Measurements from ENCODE around the gene MRPL51. TPM values are rescaled to one million over a fixed set of nuclear protein-coding genes. Genes with fewer than 3 reads are reported as not detected.
A peak's percentile ranks its signal among the peaks of the same experiment; 100 is the strongest.
"Not testable (repeated sequence)": the region's sequence is repeated elsewhere in the genome, so short reads cannot be mapped to it uniquely, and the experiment has no call there.

MRPL51 gene
- total RNA-seq, 1 donor from 2014 or later, result 114 TPM

- Histone ChIP-seq H3K36me3 (peaks cover 20% of the 10 kb centered on the region), H3K27ac (no peak overlapping the region), H3K4me3 (no peak overlapping the region), H3K27me3 (no peaks in the 10 kb centered on the region), H3K4me1 (peaks cover 23% of the 10 kb centered on the region), H3K9me3 (no peaks in the 10 kb centered on the region)
- ATAC-seq (no peak), DNase-seq (no peak)
- intact Hi-C loops (cut with DNase I), result loop anchor here (10.0 kb wide), 1 partner anchor 143 kb away; no protein-coding TSS in a partner anchor
- TF ChIP-seq, protein P1, sequence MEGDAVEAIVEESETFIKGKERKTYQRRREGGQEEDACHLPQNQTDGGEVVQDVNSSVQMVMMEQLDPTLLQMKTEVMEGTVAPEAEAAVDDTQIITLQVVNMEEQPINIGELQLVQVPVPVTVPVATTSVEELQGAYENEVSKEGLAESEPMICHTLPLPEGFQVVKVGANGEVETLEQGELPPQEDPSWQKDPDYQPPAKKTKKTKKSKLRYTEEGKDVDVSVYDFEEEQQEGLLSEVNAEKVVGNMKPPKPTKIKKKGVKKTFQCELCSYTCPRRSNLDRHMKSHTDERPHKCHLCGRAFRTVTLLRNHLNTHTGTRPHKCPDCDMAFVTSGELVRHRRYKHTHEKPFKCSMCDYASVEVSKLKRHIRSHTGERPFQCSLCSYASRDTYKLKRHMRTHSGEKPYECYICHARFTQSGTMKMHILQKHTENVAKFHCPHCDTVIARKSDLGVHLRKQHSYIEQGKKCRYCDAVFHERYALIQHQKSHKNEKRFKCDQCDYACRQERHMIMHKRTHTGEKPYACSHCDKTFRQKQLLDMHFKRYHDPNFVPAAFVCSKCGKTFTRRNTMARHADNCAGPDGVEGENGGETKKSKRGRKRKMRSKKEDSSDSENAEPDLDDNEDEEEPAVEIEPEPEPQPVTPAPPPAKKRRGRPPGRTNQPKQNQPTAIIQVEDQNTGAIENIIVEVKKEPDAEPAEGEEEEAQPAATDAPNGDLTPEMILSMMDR (IDR thresholded peaks at IDR 0.05), result no peak
Measured at GRCh38 chr12:6468283-6468575, 24.8 kb downstream of the MRPL51 start.

DNA sequence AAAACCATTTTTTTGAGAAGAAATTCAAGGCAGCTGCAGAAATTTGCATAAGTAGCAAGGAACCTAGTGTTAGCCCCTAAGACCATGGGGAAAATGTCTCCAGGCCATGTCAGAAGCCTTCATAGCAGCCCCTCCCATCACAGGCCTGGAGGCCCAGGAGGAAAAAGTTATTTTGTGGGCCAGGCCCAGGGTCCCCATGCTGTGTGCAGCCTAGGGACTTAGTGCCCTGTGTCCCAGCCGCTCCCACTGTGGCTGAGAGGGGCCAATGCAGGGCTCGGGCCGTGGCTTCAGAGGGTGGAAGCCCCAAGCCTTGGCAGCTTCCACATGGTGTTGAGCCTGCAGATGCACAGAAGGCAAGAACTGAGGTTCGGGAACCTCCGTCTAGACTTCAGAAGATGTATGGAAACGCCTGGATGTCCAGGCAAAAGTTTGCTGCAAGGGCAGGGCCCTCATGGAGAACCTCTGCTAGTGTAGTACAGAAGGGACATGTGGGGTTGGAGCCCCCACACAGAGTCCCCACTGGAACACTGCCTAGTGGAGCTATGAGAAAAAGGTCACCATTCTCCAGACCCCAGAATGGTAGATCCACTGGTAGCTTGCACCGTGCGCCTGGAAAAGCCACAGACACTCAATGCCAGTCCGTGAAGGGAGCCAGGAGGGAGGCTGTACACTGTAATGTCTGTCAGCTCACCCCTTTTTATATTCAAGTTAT is 25.3 kb downstream of the MRPL51 start:
- Histone ChIP-seq H3K36me3 (peaks cover 25% of the 10 kb centered on the region), H3K4me1 (peaks cover 27% of the 10 kb centered on the region)
- not testable (repeated sequence) for H3K9me3 ChIP-seq, H3K4me3 ChIP-seq, ATAC-seq, H3K27me3 ChIP-seq, H3K27ac ChIP-seq, DNase-seq
- intact Hi-C loops (cut with DNase I), result loop anchor here (10.0 kb wide), 1 partner anchor 143 kb away; no protein-coding TSS in a partner anchor

DNA sequence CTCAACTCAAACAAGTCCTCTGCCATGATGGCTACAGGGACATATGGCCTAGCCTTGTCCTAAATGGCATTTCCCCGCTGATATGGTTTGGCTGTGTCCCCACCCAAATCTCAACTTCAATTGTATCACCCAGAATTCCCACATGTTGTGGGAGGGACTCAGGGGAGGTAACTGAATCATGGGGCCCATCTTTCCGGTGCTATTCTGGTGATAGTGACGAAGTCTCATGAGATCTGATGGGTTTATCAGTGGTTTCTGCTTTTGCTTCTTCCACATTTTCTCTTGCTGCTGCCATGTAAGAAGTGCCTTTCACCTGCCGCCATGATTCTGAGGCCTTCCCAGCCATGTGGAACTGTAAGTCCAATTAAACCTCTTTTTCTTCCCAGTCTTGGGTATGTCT is 26.3 kb downstream of the MRPL51 start:
- not testable (repeated sequence) for H3K27me3 ChIP-seq, H3K9me3 ChIP-seq, H3K4me3 ChIP-seq, ATAC-seq, DNase-seq, H3K27ac ChIP-seq
- intact Hi-C loops (cut with DNase I), result loop anchor here (10.0 kb wide), 1 partner anchor 142 kb away; no protein-coding TSS in a partner anchor
- Histone ChIP-seq H3K4me1 (peaks cover 31% of the 10 kb centered on the region), H3K36me3 (peaks cover 35% of the 10 kb centered on the region)

DNA sequence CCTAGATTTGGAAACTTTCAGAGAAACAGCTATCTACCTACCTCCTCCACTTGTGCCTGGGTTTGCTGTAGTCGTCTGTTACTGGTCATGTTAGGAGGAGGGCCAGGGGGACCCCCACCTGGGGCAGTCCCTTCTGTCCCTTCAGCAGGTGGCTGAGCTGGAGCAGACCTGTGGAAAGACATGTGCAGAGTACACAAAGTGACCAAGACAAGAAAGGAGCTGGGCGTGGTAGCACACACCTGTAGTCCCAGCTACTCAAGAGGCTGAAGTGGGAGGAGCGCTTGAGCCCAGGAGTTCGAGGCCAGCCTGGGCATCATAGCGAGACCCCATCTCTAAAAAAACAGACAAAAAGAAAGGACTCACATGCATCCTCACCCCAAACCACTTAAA is 26.9 kb downstream of the MRPL51 start:
- no peaks in the 10 kb centered on the region for H3K9me3 ChIP-seq
- no peak for ATAC-seq
- TF ChIP-seq, protein P1 (IDR thresholded peaks at IDR 0.05), result no peak

DNA sequence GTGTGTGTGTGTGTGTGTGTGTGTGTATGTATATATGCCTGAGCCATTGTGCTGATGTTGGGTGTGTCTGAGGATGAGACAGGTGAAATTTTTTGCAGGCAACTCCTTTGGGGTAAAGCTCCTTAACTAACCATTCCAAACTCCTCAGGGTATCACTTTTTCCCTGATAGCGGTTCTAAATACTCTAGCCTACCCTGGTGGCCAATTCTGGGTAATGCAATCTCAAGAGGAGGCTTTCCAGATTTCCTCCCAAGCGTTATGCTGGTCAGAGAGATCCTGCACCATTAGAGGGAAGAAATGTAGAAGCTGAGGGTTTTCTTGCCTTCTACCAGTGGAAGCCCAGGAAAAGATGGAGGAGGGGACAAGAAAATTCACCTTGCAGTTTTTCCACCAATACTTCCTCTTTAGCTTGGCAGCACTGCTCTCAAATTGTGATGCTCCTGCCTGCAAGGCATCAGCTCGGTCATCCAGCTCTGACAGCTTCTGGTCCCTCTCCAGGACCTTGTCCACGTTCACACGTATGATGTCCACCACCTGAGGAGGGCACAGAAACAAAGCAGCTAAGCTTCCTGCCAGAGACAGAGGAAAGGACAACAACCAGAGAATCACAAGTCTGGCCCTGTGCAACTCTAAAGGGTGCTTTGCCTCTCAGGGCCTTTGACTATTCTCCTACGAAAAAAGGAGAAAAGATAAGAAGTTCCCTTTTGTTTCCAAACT is 27.4 kb downstream of the MRPL51 start:
- no peaks in the 10 kb centered on the region for H3K9me3 ChIP-seq
- ATAC-seq (peak; percentile 67), DNase-seq (no peak)
- H3K27ac ChIP-seq, result no peak overlapping the region
- TF ChIP-seq, protein P1 (IDR thresholded peaks at IDR 0.05), result peak; percentile 82
- H3K4me3 ChIP-seq, result no peak overlapping the region
- no peaks in the 10 kb centered on the region for H3K27me3 ChIP-seq
- intact Hi-C loops (cut with DNase I), result loop anchor here (10.0 kb wide), 1 partner anchor 141 kb away; no protein-coding TSS in a partner anchor
- peaks cover 41% of the 10 kb centered on the region for H3K4me1 ChIP-seq
- H3K36me3 ChIP-seq, result peaks cover 46% of the 10 kb centered on the region

More for the DNA sequence above, 26.9 kb downstream of the MRPL51 start:
- no peak for DNase-seq
- no peaks in the 10 kb centered on the region for H3K27me3 ChIP-seq
- intact Hi-C loops (cut with DNase I), result loop anchor here (10.0 kb wide), 1 partner anchor 141 kb away; no protein-coding TSS in a partner anchor
- H3K4me1 ChIP-seq, result peaks cover 36% of the 10 kb centered on the region
- H3K27ac ChIP-seq, result no peak overlapping the region
- H3K4me3 ChIP-seq, result no peak overlapping the region
- H3K36me3 ChIP-seq, result peaks cover 40% of the 10 kb centered on the region

GRCh38 chr12:6464531-6464930 is 28.5 kb downstream of the MRPL51 start:
- TF ChIP-seq, protein P1 (IDR thresholded peaks at IDR 0.05), result no peak
- intact Hi-C loops (cut with DNase I), result loop anchor here (10.0 kb wide), 1 partner anchor 140 kb away; no protein-coding TSS in a partner anchor
- H3K9me3 ChIP-seq, result no peaks in the 10 kb centered on the region
- H3K36me3 ChIP-seq, result peaks cover 57% of the 10 kb centered on the region
- DNase-seq (peak; percentile 31), ATAC-seq (no peak)
- peaks cover 44% of the 10 kb centered on the region for H3K4me1 ChIP-seq
- no peak overlapping the region for H3K4me3 ChIP-seq
- no peaks in the 10 kb centered on the region for H3K27me3 ChIP-seq
- H3K27ac ChIP-seq, result no peak overlapping the region
